K562 (cell line): Measurements from ENCODE around the gene OGDH. TPM values are rescaled to one million over a fixed set of nuclear protein-coding genes. Genes with fewer than 3 reads are reported as not detected.

Source experiments
- ARHGAP35 ChIP-seq: fragments of 450-650 bp; IDR thresholded peaks from 2 replicates; pipeline ENCODE4 v1.6.1; 2018; ENCODE audit not compliant: partially characterized antibody
- C11orf30 ChIP-seq: fragments of 450-650 bp; IDR thresholded peaks from 2 replicates; pipeline ENCODE4 v1.6.1; 2016; ENCODE audit warnings: low read depth, mild to moderate bottlenecking
- CBFA2T3 ChIP-seq: fragments of 450-650 bp; IDR thresholded peaks from 2 replicates; pipeline ENCODE4 v1.6.1; 2017
- CBX2 ChIP-seq: fragments of 200-600 bp; sonication (generic); IDR thresholded peaks from one replicate; pipeline ENCODE4 v1.6.1; 2012; ENCODE audit warnings: mild to moderate bottlenecking, low read length, inconsistent platforms; ENCODE audit not compliant: insufficient read depth, poor library complexity, severe bottlenecking
- CHCHD3 ChIP-seq: fragments of 250-450 bp; sonication (Bioruptor Pico); IDR thresholded peaks from 2 replicates; pipeline ENCODE4 v2.1.2; 2022; ENCODE audit warnings: mild to moderate bottlenecking
- CTBP1 ChIP-seq: fragments of 450-650 bp; IDR thresholded peaks from 2 replicates; pipeline ENCODE4 v1.6.1; 2016; ENCODE audit warnings: borderline replicate concordance
- FOXA3 ChIP-seq, 2 experiments: fragments of 450-650 bp in 1 of 2; sonication (generic) in 1 of 2; formaldehyde crosslinking; IDR thresholded peaks in 1 of 2; conservative IDR thresholded peaks in 1 of 2; 2 replicates each; pipeline versions ENCODE4 v1.4.0 to v1.8.0; 2020 to 2022; ENCODE audit warnings: mild to moderate bottlenecking in 2 of 2, missing genetic modification reagents in 1 of 2
- GATAD2B ChIP-seq: fragments of 450-650 bp; IDR thresholded peaks from 2 replicates; pipeline ENCODE4 v1.6.1; 2017; ENCODE audit warnings: mild to moderate bottlenecking, borderline replicate concordance
- HDAC1 ChIP-seq, 2 experiments: fragments of 450-650 bp; IDR thresholded peaks; 2 replicates each; pipeline ENCODE4 v1.6.1; 2016 to 2017; ENCODE audit warnings: inconsistent platforms in 1 of 2, mild to moderate bottlenecking in 1 of 2, moderate library complexity in 1 of 2
- HDAC8 ChIP-seq: fragments of 450-650 bp; IDR thresholded peaks from 2 replicates; pipeline ENCODE4 v1.6.1; 2016; ENCODE audit warnings: mild to moderate bottlenecking, missing genetic modification characterization, moderate library complexity, missing compliant biosample characterization
- MAFG ChIP-seq: fragments of 450-650 bp; conservative IDR thresholded peaks from 2 replicates; pipeline ENCODE4 v1.6.1; 2016; ENCODE audit warnings: missing genetic modification characterization, missing compliant biosample characterization
- MGA ChIP-seq: fragments of 450-650 bp; IDR thresholded peaks from 2 replicates; pipeline ENCODE4 v1.6.1; 2016; ENCODE audit warnings: mild to moderate bottlenecking, moderate library complexity
- NCOR1 ChIP-seq: fragments of 450-650 bp; IDR thresholded peaks from 2 replicates; pipeline ENCODE4 v1.6.1; 2016; ENCODE audit warnings: mild to moderate bottlenecking, moderate library complexity
- TEAD4 ChIP-seq, 2 experiments: sonication (generic) in 1 of 2; formaldehyde crosslinking in 1 of 2; IDR thresholded peaks; 2 replicates each; pipeline versions ENCODE4 v1.6.1 to v1.8.0; 2012 to 2022; ENCODE audit warnings: borderline replicate concordance in 1 of 2, inconsistent platforms in 1 of 2, low read length in 1 of 2, mild to moderate bottlenecking in 1 of 2, missing genetic modification reagents in 1 of 2
- ZNF146 ChIP-seq: IDR thresholded peaks from one replicate; pipeline ENCODE4 v1.6.1; 2018; ENCODE audit warnings: missing compliant biosample characterization; ENCODE audit not compliant: unreplicated experiment
- polyA plus RNA-seq, 8 experiments: library from polyadenylated mRNA; depleted of rRNA in 4 of 8; stranded (reverse) in 5 of 8; unstranded in 3 of 8; fragments of >200 nt; fragmentation: Nextera tagmentation in 2 of 8; fragmentation: Illumina TruSeq in 1 of 8; extraction: Ambion mirVana in 2 of 8; extraction: Trizol in 1 of 8; gene quantifications; 2 replicates each; pipeline versions ENCODE4 v1.2.1 to v1.2.3, GENCODE V29; 2011 to 2014; ENCODE audit warnings: inconsistent platforms in 1 of 8, missing spikeins in 1 of 8
- total RNA-seq, 7 experiments: library from RNA; depleted of rRNA in 6 of 7; stranded (reverse); fragments of >200 nt in 6 of 7; fragmentation: Illumina TruSeq in 2 of 7; extraction: Trizol in 2 of 7; gene quantifications; 2 replicates each; pipeline versions ENCODE4 v1.2.1 to v1.2.3, GENCODE V29; 2011 to 2021; ENCODE audit warnings: low replicate concordance in 1 of 7
- TF ChIP-seq, protein P1 (sequence below): sonication (generic); formaldehyde crosslinking; IDR thresholded peaks from 2 replicates; pipeline ENCODE4 v1.8.1; 2022; ENCODE audit warnings: missing genetic modification reagents

Gene OGDH
- total and polyA plus RNA-seq, 9 of the 15 experiments (the other 6 are each of a cell fraction or from before 2014, with no cell fraction given): 3.1 to 80.3 (median 23.5) TPM

GRCh38 chr7:44634187-44634838 is 27.9 kb downstream of the OGDH start (continued):
- TF ChIP-seq GATAD2B: no peak
- TF ChIP-seq ARHGAP35: no peak
- peak; percentile 40 for TF ChIP-seq MAFG (tag)
- no peak for TF ChIP-seq CTBP1
- no peak for TF ChIP-seq CBX2
- TF ChIP-seq CHCHD3 (CRISPR knock-in tag): no peak
- peak; percentile 50; the same call in 1 of the 2 replicates for TF ChIP-seq TEAD4 (IDR thresholded peaks at IDR 0.05; ENCODE audit: low read length)
- TF ChIP-seq TEAD4 (CRISPR knock-in tag; IDR thresholded peaks at IDR 0.05; ENCODE audit: borderline replicate concordance): no peak
- no peak for TF ChIP-seq HDAC1 (IDR thresholded peaks at IDR 0.05)
- TF ChIP-seq CBFA2T3: peak; percentile 75
- peak; percentile 59 for TF ChIP-seq C11orf30
- TF ChIP-seq HDAC8 (tag): no peak
- peak in 1 of 2 experiments; percentile 54; a peak in 2 of 4 replicates for TF ChIP-seq FOXA3 (CRISPR knock-in tag; conservative IDR thresholded peaks at IDR 0.05 in 1 of 2, IDR thresholded peaks at IDR 0.05 in 1 of 2)
- TF ChIP-seq NCOR1: peak; percentile 20; the same call in 1 of the 2 replicates
- no peak for TF ChIP-seq MGA
- no peak for TF ChIP-seq ZNF146 (CRISPR knock-in tag)
- TF ChIP-seq, protein P1, sequence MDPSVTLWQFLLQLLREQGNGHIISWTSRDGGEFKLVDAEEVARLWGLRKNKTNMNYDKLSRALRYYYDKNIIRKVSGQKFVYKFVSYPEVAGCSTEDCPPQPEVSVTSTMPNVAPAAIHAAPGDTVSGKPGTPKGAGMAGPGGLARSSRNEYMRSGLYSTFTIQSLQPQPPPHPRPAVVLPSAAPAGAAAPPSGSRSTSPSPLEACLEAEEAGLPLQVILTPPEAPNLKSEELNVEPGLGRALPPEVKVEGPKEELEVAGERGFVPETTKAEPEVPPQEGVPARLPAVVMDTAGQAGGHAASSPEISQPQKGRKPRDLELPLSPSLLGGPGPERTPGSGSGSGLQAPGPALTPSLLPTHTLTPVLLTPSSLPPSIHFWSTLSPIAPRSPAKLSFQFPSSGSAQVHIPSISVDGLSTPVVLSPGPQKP: no peak
